GM12878 (cell line): ENCODE measurements around the gene CUL9. TPM values are rescaled to one million over a fixed set of nuclear protein-coding genes. Genes with fewer than 3 reads are reported as not detected.
A peak's percentile ranks its signal among the peaks of the same experiment; 100 is the strongest.

Source experiments
- BHLHE40 ChIP-seq, 2 experiments: fragments of 450-650 bp in 1 of 2; IDR thresholded peaks; 2 replicates each; pipeline ENCODE4 v1.6.1; 2011 to 2017; ENCODE audit warnings: low read depth in 2 of 2, borderline replicate concordance in 1 of 2, improper control_type of control experiment in 1 of 2, low read length in 1 of 2, mild to moderate bottlenecking in 1 of 2
- BMI1 ChIP-seq: fragments of 450-650 bp; IDR thresholded peaks from 2 replicates; pipeline ENCODE4 v1.6.1; 2016; ENCODE audit warnings: mild to moderate bottlenecking, moderate library complexity, borderline replicate concordance
- CBFB ChIP-seq: IDR thresholded peaks from 2 replicates; pipeline ENCODE4 v1.6.1; 2016; ENCODE audit warnings: antibody characterized with exemption, low read depth
- ETV6 ChIP-seq, 2 experiments: fragments of 450-650 bp in 1 of 2; IDR thresholded peaks in 1 of 2; conservative IDR thresholded peaks in 1 of 2; 2 replicates each; pipeline ENCODE4 v1.6.1; 2014; ENCODE audit warnings: antibody characterized with exemption in 1 of 2, borderline replicate concordance in 1 of 2, low read depth in 1 of 2, mild to moderate bottlenecking in 1 of 2, moderate library complexity in 1 of 2
- FOXM1 ChIP-seq: IDR thresholded peaks from 2 replicates; pipeline ENCODE4 v1.6.1; 2012; ENCODE audit warnings: low read depth, mild to moderate bottlenecking, inconsistent platforms, low read length, moderate library complexity
- GATAD2B ChIP-seq: fragments of 450-650 bp; conservative IDR thresholded peaks from 2 replicates; pipeline ENCODE4 v1.6.1; 2017; ENCODE audit warnings: low read depth, mild to moderate bottlenecking, moderate library complexity
- HDGF ChIP-seq: fragments of 450-650 bp; IDR thresholded peaks from 2 replicates; pipeline ENCODE4 v1.6.1; 2016; ENCODE audit warnings: antibody characterized with exemption
- IKZF2 ChIP-seq, 2 experiments: fragments of 450-650 bp; IDR thresholded peaks; 2 replicates each; pipeline ENCODE4 v1.6.1; 2017; ENCODE audit warnings: mild to moderate bottlenecking in 2 of 2, moderate library complexity in 2 of 2
- MEF2B ChIP-seq: fragments of 450-650 bp; IDR thresholded peaks from 2 replicates; pipeline ENCODE4 v1.6.1; 2018; ENCODE audit warnings: mild to moderate bottlenecking, moderate library complexity; ENCODE audit not compliant: partially characterized antibody, poor library complexity, severe bottlenecking
- NR2C1 ChIP-seq: fragments of 450-650 bp; IDR thresholded peaks from 2 replicates; pipeline ENCODE4 v1.6.1; 2017; ENCODE audit warnings: antibody characterized with exemption, mild to moderate bottlenecking, moderate library complexity
- NRF1 ChIP-seq: conservative IDR thresholded peaks from 2 replicates; pipeline ENCODE4 v1.6.1; 2011; ENCODE audit warnings: mild to moderate bottlenecking, low read depth, low read length, improper control_type of control experiment
- POU2F2 ChIP-seq: IDR thresholded peaks from 3 replicates; pipeline ENCODE4 v1.6.1; 2011; ENCODE audit warnings: low read depth, mild to moderate bottlenecking, low read length, borderline replicate concordance
- SUPT20H ChIP-seq: IDR thresholded peaks from 2 replicates; pipeline ENCODE4 v1.6.1; 2011; ENCODE audit warnings: low read depth, mild to moderate bottlenecking, low read length, moderate library complexity, borderline replicate concordance; ENCODE audit not compliant: control insufficient read depth
- ZNF622 ChIP-seq: fragments of 450-650 bp; IDR thresholded peaks from 2 replicates; pipeline ENCODE4 v1.6.1; 2017; ENCODE audit warnings: mild to moderate bottlenecking, inconsistent platforms
- ZZZ3 ChIP-seq: IDR thresholded peaks from 2 replicates; pipeline ENCODE4 v1.6.1; 2011; ENCODE audit warnings: low read depth; ENCODE audit not compliant: control insufficient read depth, insufficient read length
- polyA plus RNA-seq, 11 experiments: library from polyadenylated mRNA; depleted of rRNA in 4 of 11; unstranded in 6 of 11; stranded (reverse) in 5 of 11; fragments of >200 nt; fragmentation: Nextera tagmentation in 4 of 11; fragmentation: Illumina TruSeq in 1 of 11; extraction: Ambion mirVana in 4 of 11; extraction: Trizol in 1 of 11; gene quantifications; 1 replicate in 1 of 11; 2 replicates in 10 of 11; pipeline versions ENCODE4 v1.2.1 to v1.2.3, GENCODE V29; 2011 to 2016; ENCODE audit warnings: inconsistent platforms in 2 of 11, missing spikeins in 2 of 11, low read depth in 1 of 11
- total RNA-seq, 4 experiments: library from RNA; depleted of rRNA in 3 of 4; stranded (reverse); fragments of >200 nt in 3 of 4; fragmentation: Illumina TruSeq in 1 of 4; extraction: Trizol in 1 of 4; gene quantifications; 2 replicates each; pipeline versions ENCODE4 v1.2.1 to v1.2.3, GENCODE V29; 2013 to 2021
- TF ChIP-seq, protein P1 (sequence below): fragments of 450-650 bp; IDR thresholded peaks from 2 replicates; pipeline ENCODE4 v1.6.1; 2017; ENCODE audit warnings: mild to moderate bottlenecking, moderate library complexity
- TF ChIP-seq, protein P2 (sequence below): fragments of 450-650 bp; conservative IDR thresholded peaks from 2 replicates; pipeline ENCODE4 v1.6.1; 2017; ENCODE audit warnings: mild to moderate bottlenecking, moderate library complexity
- TF ChIP-seq, protein P3 (sequence below): fragments of 450-650 bp; IDR thresholded peaks from 2 replicates; pipeline ENCODE4 v1.6.1; 2016; ENCODE audit warnings: mild to moderate bottlenecking, moderate library complexity, borderline replicate concordance

The CUL9 gene
- total and polyA plus RNA-seq, 10 of the 15 experiments (the other 5 are each of a cell fraction or from before 2014, with no cell fraction given) = 1.2 to 48.3 (median 17.2) TPM

DNA sequence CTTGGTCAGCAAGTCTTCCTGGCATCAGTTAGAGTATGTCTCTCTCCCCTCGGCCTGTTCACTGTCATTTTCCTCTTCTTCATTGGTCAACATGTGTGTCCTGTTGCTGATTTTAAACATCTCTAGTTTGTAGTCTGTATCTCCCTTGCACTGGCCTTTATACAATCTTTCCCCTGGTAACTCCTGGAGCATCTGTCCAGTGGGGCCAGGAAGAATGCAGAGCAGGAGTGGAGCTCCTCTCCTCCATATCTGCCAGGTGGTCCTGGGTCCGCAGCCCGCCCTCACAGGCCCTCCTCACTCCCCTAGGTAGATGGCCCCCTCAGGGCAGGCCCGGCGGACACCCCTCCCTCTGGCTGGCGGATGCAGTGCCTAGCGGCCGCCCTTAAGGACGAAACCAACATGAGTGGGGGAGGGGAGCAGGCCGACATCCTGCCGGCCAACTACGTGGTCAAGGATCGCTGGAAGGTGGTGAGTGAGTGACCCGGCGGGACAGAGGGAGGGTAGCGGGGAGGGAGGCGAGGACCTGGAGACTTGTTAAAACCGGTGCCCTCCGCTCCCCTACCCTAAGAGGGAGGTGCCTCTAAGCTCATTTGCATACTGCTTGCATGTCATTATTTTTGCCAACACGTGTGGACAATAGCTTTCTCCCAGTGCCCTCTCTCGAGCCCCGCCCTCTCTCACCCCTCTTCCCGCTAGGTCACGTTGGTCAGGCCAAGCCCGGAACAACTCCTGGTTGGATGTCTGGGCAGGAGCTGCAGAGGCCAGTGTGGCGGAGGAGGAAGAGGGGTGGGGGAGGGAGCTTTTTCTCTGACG, 64.5 kb downstream of the CUL9 start (continued):
- TF ChIP-seq BMI1 (no peak), IKZF2 (IDR thresholded peaks at IDR 0.05) (no peak), NRF1 (no peak), MEF2B (peak; percentile 20), ZNF622 (no peak), ETV6 (conservative IDR thresholded peaks at IDR 0.05 in 1 of 2, IDR thresholded peaks at IDR 0.05 in 1 of 2; ENCODE audit: borderline replicate concordance in 1 of 2, low read depth in 1 of 2) (no peak), HDGF (no peak), SUPT20H (no peak), ZZZ3 (no peak), BHLHE40 (IDR thresholded peaks at IDR 0.05; ENCODE audit: borderline replicate concordance in 1 of 2, low read depth in 2 of 2, low read length in 1 of 2) (peak in 1 of 2 experiments; percentile 10; a peak in 1 of 4 replicates), CBFB (no peak), FOXM1 (no peak), GATAD2B (peak; percentile 27; the same call in 1 of the 2 replicates), NR2C1 (0 out of 2 replicates have a peak, but pooled peaks have one; percentile 20), POU2F2 (peak; percentile 93)
- TF ChIP-seq, protein P1, sequence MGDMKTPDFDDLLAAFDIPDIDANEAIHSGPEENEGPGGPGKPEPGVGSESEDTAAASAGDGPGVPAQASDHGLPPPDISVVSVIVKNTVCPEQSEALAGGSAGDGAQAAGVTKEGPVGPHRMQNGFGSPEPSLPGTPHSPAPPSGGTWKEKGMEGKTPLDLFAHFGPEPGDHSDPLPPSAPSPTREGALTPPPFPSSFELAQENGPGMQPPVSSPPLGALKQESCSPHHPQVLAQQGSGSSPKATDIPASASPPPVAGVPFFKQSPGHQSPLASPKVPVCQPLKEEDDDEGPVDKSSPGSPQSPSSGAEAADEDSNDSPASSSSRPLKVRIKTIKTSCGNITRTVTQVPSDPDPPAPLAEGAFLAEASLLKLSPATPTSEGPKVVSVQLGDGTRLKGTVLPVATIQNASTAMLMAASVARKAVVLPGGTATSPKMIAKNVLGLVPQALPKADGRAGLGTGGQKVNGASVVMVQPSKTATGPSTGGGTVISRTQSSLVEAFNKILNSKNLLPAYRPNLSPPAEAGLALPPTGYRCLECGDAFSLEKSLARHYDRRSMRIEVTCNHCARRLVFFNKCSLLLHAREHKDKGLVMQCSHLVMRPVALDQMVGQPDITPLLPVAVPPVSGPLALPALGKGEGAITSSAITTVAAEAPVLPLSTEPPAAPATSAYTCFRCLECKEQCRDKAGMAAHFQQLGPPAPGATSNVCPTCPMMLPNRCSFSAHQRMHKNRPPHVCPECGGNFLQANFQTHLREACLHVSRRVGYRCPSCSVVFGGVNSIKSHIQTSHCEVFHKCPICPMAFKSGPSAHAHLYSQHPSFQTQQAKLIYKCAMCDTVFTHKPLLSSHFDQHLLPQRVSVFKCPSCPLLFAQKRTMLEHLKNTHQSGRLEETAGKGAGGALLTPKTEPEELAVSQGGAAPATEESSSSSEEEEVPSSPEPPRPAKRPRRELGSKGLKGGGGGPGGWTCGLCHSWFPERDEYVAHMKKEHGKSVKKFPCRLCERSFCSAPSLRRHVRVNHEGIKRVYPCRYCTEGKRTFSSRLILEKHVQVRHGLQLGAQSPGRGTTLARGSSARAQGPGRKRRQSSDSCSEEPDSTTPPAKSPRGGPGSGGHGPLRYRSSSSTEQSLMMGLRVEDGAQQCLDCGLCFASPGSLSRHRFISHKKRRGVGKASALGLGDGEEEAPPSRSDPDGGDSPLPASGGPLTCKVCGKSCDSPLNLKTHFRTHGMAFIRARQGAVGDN = peak; percentile 37; the same call in 1 of the 2 replicates
- TF ChIP-seq, protein P2, sequence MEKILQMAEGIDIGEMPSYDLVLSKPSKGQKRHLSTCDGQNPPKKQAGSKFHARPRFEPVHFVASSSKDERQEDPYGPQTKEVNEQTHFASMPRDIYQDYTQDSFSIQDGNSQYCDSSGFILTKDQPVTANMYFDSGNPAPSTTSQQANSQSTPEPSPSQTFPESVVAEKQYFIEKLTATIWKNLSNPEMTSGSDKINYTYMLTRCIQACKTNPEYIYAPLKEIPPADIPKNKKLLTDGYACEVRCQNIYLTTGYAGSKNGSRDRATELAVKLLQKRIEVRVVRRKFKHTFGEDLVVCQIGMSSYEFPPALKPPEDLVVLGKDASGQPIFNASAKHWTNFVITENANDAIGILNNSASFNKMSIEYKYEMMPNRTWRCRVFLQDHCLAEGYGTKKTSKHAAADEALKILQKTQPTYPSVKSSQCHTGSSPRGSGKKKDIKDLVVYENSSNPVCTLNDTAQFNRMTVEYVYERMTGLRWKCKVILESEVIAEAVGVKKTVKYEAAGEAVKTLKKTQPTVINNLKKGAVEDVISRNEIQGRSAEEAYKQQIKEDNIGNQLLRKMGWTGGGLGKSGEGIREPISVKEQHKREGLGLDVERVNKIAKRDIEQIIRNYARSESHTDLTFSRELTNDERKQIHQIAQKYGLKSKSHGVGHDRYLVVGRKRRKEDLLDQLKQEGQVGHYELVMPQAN = 0 out of 2 replicates have a peak, but pooled peaks have one; percentile 28
- TF ChIP-seq, protein P3, sequence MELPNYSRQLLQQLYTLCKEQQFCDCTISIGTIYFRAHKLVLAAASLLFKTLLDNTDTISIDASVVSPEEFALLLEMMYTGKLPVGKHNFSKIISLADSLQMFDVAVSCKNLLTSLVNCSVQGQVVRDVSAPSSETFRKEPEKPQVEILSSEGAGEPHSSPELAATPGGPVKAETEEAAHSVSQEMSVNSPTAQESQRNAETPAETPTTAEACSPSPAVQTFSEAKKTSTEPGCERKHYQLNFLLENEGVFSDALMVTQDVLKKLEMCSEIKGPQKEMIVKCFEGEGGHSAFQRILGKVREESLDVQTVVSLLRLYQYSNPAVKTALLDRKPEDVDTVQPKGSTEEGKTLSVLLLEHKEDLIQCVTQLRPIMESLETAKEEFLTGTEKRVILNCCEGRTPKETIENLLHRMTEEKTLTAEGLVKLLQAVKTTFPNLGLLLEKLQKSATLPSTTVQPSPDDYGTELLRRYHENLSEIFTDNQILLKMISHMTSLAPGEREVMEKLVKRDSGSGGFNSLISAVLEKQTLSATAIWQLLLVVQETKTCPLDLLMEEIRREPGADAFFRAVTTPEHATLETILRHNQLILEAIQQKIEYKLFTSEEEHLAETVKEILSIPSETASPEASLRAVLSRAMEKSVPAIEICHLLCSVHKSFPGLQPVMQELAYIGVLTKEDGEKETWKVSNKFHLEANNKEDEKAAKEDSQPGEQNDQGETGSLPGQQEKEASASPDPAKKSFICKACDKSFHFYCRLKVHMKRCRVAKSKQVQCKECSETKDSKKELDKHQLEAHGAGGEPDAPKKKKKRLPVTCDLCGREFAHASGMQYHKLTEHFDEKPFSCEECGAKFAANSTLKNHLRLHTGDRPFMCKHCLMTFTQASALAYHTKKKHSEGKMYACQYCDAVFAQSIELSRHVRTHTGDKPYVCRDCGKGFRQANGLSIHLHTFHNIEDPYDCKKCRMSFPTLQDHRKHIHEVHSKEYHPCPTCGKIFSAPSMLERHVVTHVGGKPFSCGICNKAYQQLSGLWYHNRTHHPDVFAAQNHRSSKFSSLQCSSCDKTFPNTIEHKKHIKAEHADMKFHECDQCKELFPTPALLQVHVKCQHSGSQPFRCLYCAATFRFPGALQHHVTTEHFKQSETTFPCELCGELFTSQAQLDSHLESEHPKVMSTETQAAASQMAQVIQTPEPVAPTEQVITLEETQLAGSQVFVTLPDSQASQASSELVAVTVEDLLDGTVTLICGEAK = no peak
